Uterus (tissue), 2 donors: ENCODE results near the gene TEKT3.

Experiments used
- POLR2A ChIP-seq, 2 donors: fragments of 450-650 bp; IDR thresholded peaks; one replicate each; pipeline ENCODE4 v1.6.1; 2016; ENCODE audit warnings: antibody characterized with exemption in 2 of 2, mild to moderate bottlenecking in 1 of 2, moderate library complexity in 1 of 2
- TF ChIP-seq, protein P1 (sequence below), 4 experiments: fragments of 200-600 bp in 2 of 4; fragments of 450-650 bp in 2 of 4; sonication (generic) in 2 of 4; IDR thresholded peaks; one replicate each; pipeline ENCODE4 v1.5.1; 2016 to 2019; ENCODE audit warnings: antibody characterized with exemption in 4 of 4, mild to moderate bottlenecking in 2 of 4, moderate library complexity in 1 of 4

DNA sequence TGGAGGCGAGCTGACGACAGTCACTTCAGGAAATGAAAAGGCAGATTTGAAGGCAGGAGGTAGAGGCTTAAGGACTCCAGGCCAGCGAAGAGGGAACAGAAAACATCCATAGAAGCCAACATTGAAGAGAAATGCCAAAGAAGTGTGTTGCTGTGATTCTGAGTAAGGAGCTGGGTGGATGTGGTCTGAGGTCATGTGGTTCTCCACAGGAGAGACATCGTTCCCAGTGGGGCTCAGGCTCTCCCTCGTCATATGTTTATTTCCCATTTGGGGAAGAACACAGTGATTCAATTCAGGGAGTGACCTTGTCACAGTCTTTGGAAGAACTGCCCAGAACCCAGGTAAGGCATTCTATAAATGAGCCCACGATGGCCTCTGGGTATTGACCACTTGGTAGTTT is 69.7 kb downstream of the TEKT3 start:
- no peak for TF ChIP-seq POLR2A (IDR thresholded peaks at IDR 0.05)
- TF ChIP-seq, protein P1, sequence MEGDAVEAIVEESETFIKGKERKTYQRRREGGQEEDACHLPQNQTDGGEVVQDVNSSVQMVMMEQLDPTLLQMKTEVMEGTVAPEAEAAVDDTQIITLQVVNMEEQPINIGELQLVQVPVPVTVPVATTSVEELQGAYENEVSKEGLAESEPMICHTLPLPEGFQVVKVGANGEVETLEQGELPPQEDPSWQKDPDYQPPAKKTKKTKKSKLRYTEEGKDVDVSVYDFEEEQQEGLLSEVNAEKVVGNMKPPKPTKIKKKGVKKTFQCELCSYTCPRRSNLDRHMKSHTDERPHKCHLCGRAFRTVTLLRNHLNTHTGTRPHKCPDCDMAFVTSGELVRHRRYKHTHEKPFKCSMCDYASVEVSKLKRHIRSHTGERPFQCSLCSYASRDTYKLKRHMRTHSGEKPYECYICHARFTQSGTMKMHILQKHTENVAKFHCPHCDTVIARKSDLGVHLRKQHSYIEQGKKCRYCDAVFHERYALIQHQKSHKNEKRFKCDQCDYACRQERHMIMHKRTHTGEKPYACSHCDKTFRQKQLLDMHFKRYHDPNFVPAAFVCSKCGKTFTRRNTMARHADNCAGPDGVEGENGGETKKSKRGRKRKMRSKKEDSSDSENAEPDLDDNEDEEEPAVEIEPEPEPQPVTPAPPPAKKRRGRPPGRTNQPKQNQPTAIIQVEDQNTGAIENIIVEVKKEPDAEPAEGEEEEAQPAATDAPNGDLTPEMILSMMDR (IDR thresholded peaks at IDR 0.05): no peak
